Fibroblast of lung (primary cell): Measurements from ENCODE around the gene TMEM217.

Experiments
- EZH2 ChIP-seq: IDR thresholded peaks from 2 replicates; pipeline ENCODE4 v1.5.1; 2012; ENCODE audit warnings: low read length, control low read depth, mild to moderate bottlenecking; ENCODE audit errors: missing control alignments
- TF ChIP-seq, protein P1 (sequence below), 2 donors: IDR thresholded peaks in 1 of 2; conservative IDR thresholded peaks in 1 of 2; 1 replicate in 1 of 2; 2 replicates in 1 of 2; pipeline ENCODE4 v1.5.1; 2011 to 2012; ENCODE audit warnings: low read length in 2 of 2, control low read depth in 1 of 2, inconsistent platforms in 1 of 2, low read depth in 1 of 2, mild to moderate bottlenecking in 1 of 2

DNA sequence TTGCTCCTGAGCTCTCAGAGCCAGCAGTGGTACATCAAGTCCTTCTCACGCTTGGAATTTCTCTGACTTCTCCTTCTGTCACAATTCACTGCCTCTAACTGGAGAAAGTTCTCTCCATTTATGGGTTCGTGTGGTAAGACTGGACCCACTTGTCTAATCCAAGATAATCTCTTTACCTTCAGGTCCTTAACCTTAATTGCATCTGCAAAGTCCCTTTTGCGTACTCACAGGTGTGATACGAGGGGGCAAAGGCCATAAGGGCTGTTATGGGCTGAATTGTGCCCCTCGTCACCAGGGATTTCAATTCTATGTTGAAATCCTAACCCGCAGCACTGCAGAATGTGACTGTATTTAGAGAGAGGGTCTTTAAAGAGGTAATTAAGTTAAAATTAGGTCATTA, 27.8 kb downstream of the TMEM217 start:
- TF ChIP-seq, protein P1, sequence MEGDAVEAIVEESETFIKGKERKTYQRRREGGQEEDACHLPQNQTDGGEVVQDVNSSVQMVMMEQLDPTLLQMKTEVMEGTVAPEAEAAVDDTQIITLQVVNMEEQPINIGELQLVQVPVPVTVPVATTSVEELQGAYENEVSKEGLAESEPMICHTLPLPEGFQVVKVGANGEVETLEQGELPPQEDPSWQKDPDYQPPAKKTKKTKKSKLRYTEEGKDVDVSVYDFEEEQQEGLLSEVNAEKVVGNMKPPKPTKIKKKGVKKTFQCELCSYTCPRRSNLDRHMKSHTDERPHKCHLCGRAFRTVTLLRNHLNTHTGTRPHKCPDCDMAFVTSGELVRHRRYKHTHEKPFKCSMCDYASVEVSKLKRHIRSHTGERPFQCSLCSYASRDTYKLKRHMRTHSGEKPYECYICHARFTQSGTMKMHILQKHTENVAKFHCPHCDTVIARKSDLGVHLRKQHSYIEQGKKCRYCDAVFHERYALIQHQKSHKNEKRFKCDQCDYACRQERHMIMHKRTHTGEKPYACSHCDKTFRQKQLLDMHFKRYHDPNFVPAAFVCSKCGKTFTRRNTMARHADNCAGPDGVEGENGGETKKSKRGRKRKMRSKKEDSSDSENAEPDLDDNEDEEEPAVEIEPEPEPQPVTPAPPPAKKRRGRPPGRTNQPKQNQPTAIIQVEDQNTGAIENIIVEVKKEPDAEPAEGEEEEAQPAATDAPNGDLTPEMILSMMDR (conservative IDR thresholded peaks at IDR 0.05 in 1 of 2, IDR thresholded peaks at IDR 0.05 in 1 of 2; ENCODE audit: low read depth in 1 of 2, low read length in 2 of 2): no peak
- no peak for TF ChIP-seq EZH2
